ENCODE results near the gene FCHSD2.

The FCHSD2 gene

GRCh38 chr11:72970557-72971118 lies 171.5 kb downstream of the FCHSD2 start:
- no peak overlapping the region for H3K27ac ChIP-seq
- no peaks in the 10 kb centered on the region for H3K4me1 ChIP-seq
- no peaks in the 10 kb centered on the region for H3K9me3 ChIP-seq (ENCODE audit: control insufficient read depth, low read length)
- no peak overlapping the region for H3K4me2 ChIP-seq (ENCODE audit: low read length)
- H3K27me3 ChIP-seq (ENCODE audit: control insufficient read depth, insufficient read depth, low read length), result no peaks in the 10 kb centered on the region
- no peak for TF ChIP-seq CTCF (IDR thresholded peaks at IDR 0.05)
- no peaks in the 10 kb centered on the region for H3K36me3 ChIP-seq (ENCODE audit: control insufficient read depth, insufficient read depth, low read length)
- H3K4me3 ChIP-seq (ENCODE audit: low read depth, low read length), result no peak overlapping the region
- H3K9ac ChIP-seq, result no peak overlapping the region
- no peaks in the 10 kb centered on the region for H3K79me2 ChIP-seq
- no peak overlapping the region for H2AFZ ChIP-seq

GRCh38 chr11:72969894-72970335 lies 172.2 kb downstream of the FCHSD2 start:
- no peak overlapping the region for H3K4me2 ChIP-seq (ENCODE audit: low read length)
- H3K36me3 ChIP-seq (ENCODE audit: control insufficient read depth, insufficient read depth, low read length), result no peaks in the 10 kb centered on the region
- H3K27me3 ChIP-seq (ENCODE audit: control insufficient read depth, insufficient read depth, low read length), result no peaks in the 10 kb centered on the region
- H3K9me3 ChIP-seq (ENCODE audit: control insufficient read depth, low read length), result no peaks in the 10 kb centered on the region
- no peaks in the 10 kb centered on the region for H3K79me2 ChIP-seq
- TF ChIP-seq CTCF (IDR thresholded peaks at IDR 0.05), result no peak
- H3K4me1 ChIP-seq, result no peaks in the 10 kb centered on the region
- no peak overlapping the region for H3K27ac ChIP-seq
- H3K9ac ChIP-seq, result no peak overlapping the region
- no peak overlapping the region for H2AFZ ChIP-seq
- H3K4me3 ChIP-seq (ENCODE audit: low read depth, low read length), result no peak overlapping the region

GRCh38 chr11:72968390-72968789 lies 173.7 kb downstream of the FCHSD2 start:
- no peaks in the 10 kb centered on the region for H3K9me3 ChIP-seq (ENCODE audit: control insufficient read depth, low read length)
- H3K27ac ChIP-seq, result no peak overlapping the region
- no peak overlapping the region for H3K4me2 ChIP-seq (ENCODE audit: low read length)
- H3K9ac ChIP-seq, result no peak overlapping the region
- H3K27me3 ChIP-seq (ENCODE audit: control insufficient read depth, insufficient read depth, low read length), result no peaks in the 10 kb centered on the region
- H3K4me3 ChIP-seq (ENCODE audit: low read depth, low read length), result no peak overlapping the region
- no peaks in the 10 kb centered on the region for H3K36me3 ChIP-seq (ENCODE audit: control insufficient read depth, insufficient read depth, low read length)
- no peaks in the 10 kb centered on the region for H3K79me2 ChIP-seq
- TF ChIP-seq CTCF (IDR thresholded peaks at IDR 0.05), result no peak
- H2AFZ ChIP-seq, result no peak overlapping the region
- no peaks in the 10 kb centered on the region for H3K4me1 ChIP-seq

- H3K36me3 ChIP-seq (ENCODE audit: control insufficient read depth, insufficient read depth, low read length), result no peaks in the 10 kb centered on the region
- H3K79me2 ChIP-seq, result no peaks in the 10 kb centered on the region
- no peak overlapping the region for H3K9ac ChIP-seq
- no peak overlapping the region for H3K4me2 ChIP-seq (ENCODE audit: low read length)
- H2AFZ ChIP-seq, result no peak overlapping the region
- no peak overlapping the region for H3K4me3 ChIP-seq (ENCODE audit: low read depth, low read length)
- no peaks in the 10 kb centered on the region for H3K9me3 ChIP-seq (ENCODE audit: control insufficient read depth, low read length)
- H3K4me1 ChIP-seq, result no peaks in the 10 kb centered on the region
- H3K27me3 ChIP-seq (ENCODE audit: control insufficient read depth, insufficient read depth, low read length), result no peaks in the 10 kb centered on the region
- no peak overlapping the region for H3K27ac ChIP-seq
- no peak for TF ChIP-seq CTCF (IDR thresholded peaks at IDR 0.05)
Observed at GRCh38 chr11:72965672-72966071, 176.4 kb downstream of the FCHSD2 start.

GRCh38 chr11:72962717-72963116 lies 179.4 kb downstream of the FCHSD2 start:
- Histone ChIP-seq H3K4me3 (ENCODE audit: low read depth, low read length) (no peak overlapping the region), H3K9ac (no peak overlapping the region), H3K36me3 (ENCODE audit: control insufficient read depth, insufficient read depth, low read length) (no peaks in the 10 kb centered on the region), H2AFZ (no peak overlapping the region), H3K4me1 (no peaks in the 10 kb centered on the region), H3K27me3 (ENCODE audit: control insufficient read depth, insufficient read depth, low read length) (no peaks in the 10 kb centered on the region), H3K79me2 (no peaks in the 10 kb centered on the region), H3K9me3 (ENCODE audit: control insufficient read depth, low read length) (no peaks in the 10 kb centered on the region), H3K27ac (no peak overlapping the region), H3K4me2 (ENCODE audit: low read length) (no peak overlapping the region)
- TF ChIP-seq CTCF (IDR thresholded peaks at IDR 0.05), result no peak
